BE2C (cell line): ENCODE data around the gene CPNE4.

ENCODE experiments used
- DNase-seq: peaks from one replicate; pipeline ENCODE4 v3.0.0-alpha.2; 2020
- H3K27me3 ChIP-seq: fragments of 250-450 bp; sonication (Bioruptor Pico); 2 replicates; pipeline ENCODE4 v1.5.1; 2020; ENCODE audit warnings: mild to moderate bottlenecking
- H3K36me3 ChIP-seq: fragments of 250-450 bp; sonication (Bioruptor Pico); 2 replicates; pipeline ENCODE4 v1.5.1; 2020; ENCODE audit warnings: mild to moderate bottlenecking
- H3K4me1 ChIP-seq: fragments of 250-450 bp; sonication (Bioruptor Pico); 2 replicates; pipeline ENCODE4 v1.5.1; 2020
- H3K4me3 ChIP-seq: 2 replicates; pipeline ENCODE4 v1.5.1; 2011; ENCODE audit warnings: low read depth, low read length
- H3K9me3 ChIP-seq: fragments of 250-450 bp; sonication (Bioruptor Pico); 2 replicates; pipeline ENCODE4 v1.5.1; 2020
- TF ChIP-seq, protein P1 (sequence below): IDR thresholded peaks from 2 replicates; pipeline ENCODE4 v1.5.1; 2012; ENCODE audit warnings: mild to moderate bottlenecking, low read depth, low read length

CPNE4 gene

DNA sequence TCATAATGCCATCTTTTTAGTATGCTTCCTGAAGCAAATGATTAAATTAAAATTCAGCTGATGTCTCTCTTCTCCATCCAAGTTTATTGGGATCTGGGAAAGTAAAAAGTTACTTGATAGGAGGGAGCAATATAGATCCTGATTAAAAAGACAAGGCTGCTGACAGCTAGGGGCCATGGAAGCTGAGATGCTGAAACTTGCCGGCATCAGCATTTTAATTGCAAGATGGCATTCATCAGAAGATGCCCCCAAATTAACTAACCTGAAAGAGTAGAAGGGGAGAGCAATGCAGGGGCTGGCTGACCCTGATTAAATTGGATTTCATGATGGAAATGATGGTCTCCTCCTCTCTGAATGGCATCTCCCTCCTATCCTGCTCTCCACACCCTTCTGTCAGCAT, 31.1 kb downstream of the CPNE4 start:
- TF ChIP-seq, protein P1, sequence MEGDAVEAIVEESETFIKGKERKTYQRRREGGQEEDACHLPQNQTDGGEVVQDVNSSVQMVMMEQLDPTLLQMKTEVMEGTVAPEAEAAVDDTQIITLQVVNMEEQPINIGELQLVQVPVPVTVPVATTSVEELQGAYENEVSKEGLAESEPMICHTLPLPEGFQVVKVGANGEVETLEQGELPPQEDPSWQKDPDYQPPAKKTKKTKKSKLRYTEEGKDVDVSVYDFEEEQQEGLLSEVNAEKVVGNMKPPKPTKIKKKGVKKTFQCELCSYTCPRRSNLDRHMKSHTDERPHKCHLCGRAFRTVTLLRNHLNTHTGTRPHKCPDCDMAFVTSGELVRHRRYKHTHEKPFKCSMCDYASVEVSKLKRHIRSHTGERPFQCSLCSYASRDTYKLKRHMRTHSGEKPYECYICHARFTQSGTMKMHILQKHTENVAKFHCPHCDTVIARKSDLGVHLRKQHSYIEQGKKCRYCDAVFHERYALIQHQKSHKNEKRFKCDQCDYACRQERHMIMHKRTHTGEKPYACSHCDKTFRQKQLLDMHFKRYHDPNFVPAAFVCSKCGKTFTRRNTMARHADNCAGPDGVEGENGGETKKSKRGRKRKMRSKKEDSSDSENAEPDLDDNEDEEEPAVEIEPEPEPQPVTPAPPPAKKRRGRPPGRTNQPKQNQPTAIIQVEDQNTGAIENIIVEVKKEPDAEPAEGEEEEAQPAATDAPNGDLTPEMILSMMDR, result no peak
- H3K9me3 ChIP-seq, result no peaks in the 10 kb centered on the region
- no peak for DNase-seq
- no peaks in the 10 kb centered on the region for H3K36me3 ChIP-seq
- no peaks in the 10 kb centered on the region for H3K27me3 ChIP-seq
- peaks cover 8% of the 10 kb centered on the region for H3K4me1 ChIP-seq
- no peak overlapping the region for H3K4me3 ChIP-seq

DNA sequence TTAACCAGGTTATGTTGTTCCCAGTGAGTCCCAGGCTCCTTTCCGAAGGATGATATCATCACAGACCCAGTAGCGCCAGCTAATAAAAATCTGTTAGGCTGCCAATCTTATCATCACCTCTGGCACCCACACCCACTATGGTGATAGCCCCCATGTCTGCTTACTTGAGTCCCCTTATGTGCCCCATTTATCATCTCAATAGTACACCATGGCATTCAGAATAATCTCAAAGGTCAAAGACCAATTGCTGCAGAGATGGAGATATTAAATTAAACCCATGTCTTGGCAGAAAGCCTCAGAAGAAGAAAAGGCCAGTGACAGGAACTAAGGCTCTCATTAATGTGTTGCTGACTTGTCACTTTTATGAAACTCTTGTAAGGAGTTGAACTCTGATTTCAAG, 32.8 kb downstream of the CPNE4 start:
- no peaks in the 10 kb centered on the region for H3K9me3 ChIP-seq
- no peak overlapping the region for H3K4me3 ChIP-seq
- H3K4me1 ChIP-seq, result peaks cover 8% of the 10 kb centered on the region
- DNase-seq, result no peak
- TF ChIP-seq, protein P1, result no peak
- H3K27me3 ChIP-seq, result no peaks in the 10 kb centered on the region
- H3K36me3 ChIP-seq, result no peaks in the 10 kb centered on the region

DNA sequence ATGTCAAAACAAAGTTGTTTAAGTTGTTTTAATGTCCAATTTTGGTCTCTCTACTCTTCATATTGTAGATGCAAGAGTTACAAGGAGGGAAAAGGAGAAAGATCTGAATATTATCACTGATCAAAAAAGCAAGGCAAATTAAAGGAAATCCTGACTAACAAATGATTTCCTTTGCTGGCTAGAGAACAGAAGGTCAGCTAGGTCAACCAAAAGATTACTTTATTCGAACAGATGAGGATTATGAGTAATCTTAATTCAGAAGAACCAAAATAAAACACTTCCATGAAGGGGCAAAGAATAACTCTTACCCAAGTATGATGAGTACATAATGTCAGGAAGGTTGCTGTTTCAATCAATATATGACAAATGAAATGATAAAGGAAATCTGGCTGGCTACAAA, 33.8 kb downstream of the CPNE4 start:
- DNase-seq, result no peak
- Histone ChIP-seq H3K27me3 (no peaks in the 10 kb centered on the region), H3K36me3 (no peaks in the 10 kb centered on the region), H3K4me1 (peaks cover 10% of the 10 kb centered on the region), H3K4me3 (no peak overlapping the region), H3K9me3 (no peaks in the 10 kb centered on the region)
- TF ChIP-seq, protein P1, result no peak

DNA sequence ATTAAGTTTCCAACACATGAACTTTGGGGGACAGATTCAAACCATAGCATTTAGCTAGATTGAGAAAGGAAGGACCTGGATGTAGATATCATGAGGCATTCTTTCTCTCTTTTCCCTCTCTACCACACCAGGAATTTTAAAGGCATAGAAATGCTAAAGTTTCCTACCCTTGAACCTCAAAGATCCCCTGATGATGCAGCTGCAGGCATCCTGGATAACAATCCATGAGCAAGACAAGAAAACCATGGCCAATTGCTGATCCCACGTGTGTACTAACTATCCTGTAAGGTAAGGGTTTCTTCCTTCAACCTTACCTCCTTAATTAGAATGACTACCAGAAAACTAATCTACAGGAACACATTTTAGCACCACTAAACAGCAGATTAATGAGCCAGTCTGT, 36.8 kb downstream of the CPNE4 start:
- H3K27me3 ChIP-seq, result no peaks in the 10 kb centered on the region
- DNase-seq, result no peak
- no peaks in the 10 kb centered on the region for H3K9me3 ChIP-seq
- peaks cover 17% of the 10 kb centered on the region for H3K4me1 ChIP-seq
- TF ChIP-seq, protein P1, result no peak
- H3K36me3 ChIP-seq, result no peaks in the 10 kb centered on the region
- no peak overlapping the region for H3K4me3 ChIP-seq

DNA sequence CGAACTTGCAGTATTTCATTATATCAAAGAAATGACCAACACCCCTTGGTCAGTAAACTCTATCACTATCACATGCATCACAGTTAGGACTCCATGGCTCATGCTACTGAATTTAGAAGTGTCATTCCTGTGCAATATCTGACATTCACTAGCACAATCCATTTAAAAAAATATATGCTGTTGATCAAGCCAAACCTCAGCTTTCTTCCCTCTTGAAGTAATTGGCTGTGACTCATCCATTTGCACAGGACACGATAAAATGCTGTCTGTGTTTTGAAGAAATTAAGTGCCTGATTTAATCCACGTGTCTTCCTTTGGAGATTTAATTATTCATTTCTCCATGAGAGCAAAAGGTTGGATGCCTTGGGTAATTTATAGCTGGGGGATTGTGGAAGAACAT, 38.9 kb downstream of the CPNE4 start:
- H3K27me3 ChIP-seq, result no peaks in the 10 kb centered on the region
- H3K9me3 ChIP-seq, result no peaks in the 10 kb centered on the region
- peaks cover 10% of the 10 kb centered on the region for H3K4me1 ChIP-seq
- H3K4me3 ChIP-seq, result no peak overlapping the region
- TF ChIP-seq, protein P1, result no peak
- no peaks in the 10 kb centered on the region for H3K36me3 ChIP-seq
- no peak for DNase-seq

DNA sequence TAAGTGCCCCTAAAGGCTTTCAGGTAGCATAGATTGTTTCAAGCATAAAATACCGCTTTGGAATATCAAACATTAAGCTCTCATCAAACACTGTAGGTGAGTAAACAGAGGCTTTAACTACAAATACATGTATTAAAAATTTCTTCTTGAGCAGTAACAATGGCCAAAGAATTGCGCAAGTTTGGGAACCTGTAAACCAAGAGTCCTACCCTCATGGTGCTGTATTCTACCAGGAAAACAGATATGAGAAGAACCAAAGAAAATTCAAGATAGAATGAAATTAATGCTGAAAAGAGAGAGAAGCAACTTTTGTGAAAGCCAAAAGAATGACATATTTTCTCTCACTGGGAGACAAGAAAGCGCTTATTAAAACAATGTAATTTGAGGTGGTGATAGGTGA, 45.5 kb downstream of the CPNE4 start:
- no peaks in the 10 kb centered on the region for H3K36me3 ChIP-seq
- H3K4me3 ChIP-seq, result no peak overlapping the region
- no peak for DNase-seq
- H3K9me3 ChIP-seq, result no peaks in the 10 kb centered on the region
- no peaks in the 10 kb centered on the region for H3K27me3 ChIP-seq
- TF ChIP-seq, protein P1, result no peak
- H3K4me1 ChIP-seq, result peaks cover 5% of the 10 kb centered on the region; the same call in 1 of the 2 replicates
